ENCODE results near the gene NLGN3. TPM values are rescaled to one million over a fixed set of nuclear protein-coding genes. Genes with fewer than 3 reads are reported as not detected.

The NLGN3 gene
- total RNA-seq, 1 donor from 2014 or later: under 0.01 TPM

GRCh38 chrX:71212536-71212935 lies 67.9 kb downstream of the NLGN3 start:
- DNase-seq (ENCODE audit: low read depth in 2 of 2): no peak

GRCh38 chrX:71214152-71214551 lies 69.5 kb downstream of the NLGN3 start:
- DNase-seq (ENCODE audit: low read depth in 2 of 2): no peak

GRCh38 chrX:71214604-71215337 lies 70.1 kb downstream of the NLGN3 start:
- no peak for DNase-seq (ENCODE audit: low read depth in 2 of 2)

GRCh38 chrX:71215338-71215912 lies 70.8 kb downstream of the NLGN3 start:
- DNase-seq (ENCODE audit: low read depth in 2 of 2): no peak

GRCh38 chrX:71216485-71216884 lies 71.8 kb downstream of the NLGN3 start:
- DNase-seq (ENCODE audit: low read depth in 2 of 2): no peak

- no peak for DNase-seq (ENCODE audit: low read depth in 2 of 2)
These were observed 72.7 kb downstream of the NLGN3 start for GRCh38 chrX:71217298-71217697.

Other genes with a start within 250 kb of the NLGN3 start
- not detected in 2 replicates for gene TEX11, start 236.1 kb upstream of the NLGN3 start, total RNA-seq
- gene SLC7A3, start 213.7 kb upstream of the NLGN3 start, total RNA-seq: not detected in 2 replicates
- gene SNX12, start 76.5 kb upstream of the NLGN3 start, total RNA-seq: 62.3 and 76.6 TPM in 2 replicates
- 5.2 and 11.7 TPM in 2 replicates for gene FOXO4, start 49.0 kb upstream of the NLGN3 start, total RNA-seq
- not detected in 2 replicates for gene CXorf65, start 38.1 kb upstream of the NLGN3 start, total RNA-seq
- not detected in 2 replicates for gene IL2RG, start 33.3 kb upstream of the NLGN3 start, total RNA-seq
- 23.8 and 30.0 TPM in 2 replicates for gene MED12, start 26.2 kb upstream of the NLGN3 start, total RNA-seq
- not detected in 2 replicates for gene GJB1, start 78.4 kb downstream of the NLGN3 start, total RNA-seq
- gene ZMYM3, start 109.3 kb downstream of the NLGN3 start, total RNA-seq: 7.9 and 8.5 TPM in 2 replicates
- 280 and 309 TPM in 2 replicates for gene NONO, start 138.8 kb downstream of the NLGN3 start, total RNA-seq
- 0.22 and 0.40 TPM in 2 replicates for gene ITGB1BP2, start 156.9 kb downstream of the NLGN3 start, total RNA-seq
- gene TAF1, start 221.5 kb downstream of the NLGN3 start, total RNA-seq: 23.8 and 28.4 TPM in 2 replicates